Breast epithelium (tissue), 3 donors: ENCODE data around the gene COPG2.

Experiments
- CTCF ChIP-seq, 3 donors: fragments of 450-650 bp; IDR thresholded peaks; one replicate each; pipeline ENCODE4 v1.5.1; 2016 to 2017; ENCODE audit warnings: antibody characterized with exemption in 3 of 3, mild to moderate bottlenecking in 3 of 3, moderate library complexity in 3 of 3
- POLR2A ChIP-seq: fragments of 450-650 bp; IDR thresholded peaks from one replicate; pipeline ENCODE4 v1.6.1; 2016; ENCODE audit warnings: antibody characterized with exemption, mild to moderate bottlenecking, moderate library complexity
- POLR2AphosphoS5 ChIP-seq, 3 donors: sonication (generic); formaldehyde crosslinking; IDR thresholded peaks; one replicate each; pipeline ENCODE4 v1.6.1; 2017; ENCODE audit warnings: antibody characterized with exemption in 3 of 3

GRCh38 chr7:130473876-130474275 lies 194.7 kb downstream of the COPG2 start:
- TF ChIP-seq CTCF (IDR thresholded peaks at IDR 0.05) = no peak
- no peak for TF ChIP-seq POLR2AphosphoS5 (IDR thresholded peaks at IDR 0.05)
- no peak for TF ChIP-seq POLR2A
